Measurements from ENCODE around the gene SGO1. TPM values are rescaled to one million over a fixed set of nuclear protein-coding genes. Genes with fewer than 3 reads are reported as not detected.

SGO1 gene
- polyA plus RNA-seq, 1 donor (not counting 4 experiments of a cell fraction or from before 2014, with no cell fraction given), result 3.4 TPM

GRCh38 chr3:20130106-20130505 lies 55.9 kb downstream of the SGO1 start:
- H3K27ac ChIP-seq (ENCODE audit: control insufficient read depth, insufficient read depth, low read length), result no peak overlapping the region
- no peaks in the 10 kb centered on the region for H3K9me3 ChIP-seq (ENCODE audit: control insufficient read depth, low read depth, low read length)
- no peaks in the 10 kb centered on the region for H4K20me1 ChIP-seq (ENCODE audit: control insufficient read depth, extremely low read depth, insufficient read depth, low read length)
- no peaks in the 10 kb centered on the region for H3K9me1 ChIP-seq (ENCODE audit: control insufficient read depth, extremely low read depth, insufficient read depth, low read length)
- H3K4me2 ChIP-seq (ENCODE audit: control insufficient read depth, extremely low read depth, insufficient read depth, low read depth, low read length), result no peak overlapping the region
- DNase-seq (ENCODE audit: low read depth, low spot score), result no peak
- TF ChIP-seq EZH2 (IDR thresholded peaks at IDR 0.05; ENCODE audit: low read length) (no peak), CTCF (optimal IDR thresholded peaks at IDR 0.05 in 1 of 3, IDR thresholded peaks at IDR 0.05 in 1 of 3, conservative IDR thresholded peaks at IDR 0.05 in 1 of 3; ENCODE audit: extremely low read depth in 1 of 3, insufficient read depth in 2 of 3, low read length in 3 of 3) (no peak)
- no peak overlapping the region for H3K4me3 ChIP-seq (ENCODE audit: control insufficient read depth in 2 of 3, extremely low read depth in 1 of 3, insufficient read depth in 2 of 3, low read depth in 1 of 3, low read length in 3 of 3)
- dilution Hi-C loops (cut with MboI; ENCODE audit: extremely low pct_ligation_motif_present, low sequenced_read_pairs), result no loop called here
- no peaks in the 10 kb centered on the region for H3K79me2 ChIP-seq (ENCODE audit: control insufficient read depth, insufficient read depth, low read length)
- H3K27me3 ChIP-seq (ENCODE audit: control insufficient read depth, extremely low read depth, insufficient read depth, low read length), result no peaks in the 10 kb centered on the region
- H3K36me3 ChIP-seq (ENCODE audit: control insufficient read depth in 2 of 2, extremely low read depth in 1 of 2, insufficient read depth in 2 of 2, low read length in 2 of 2), result no peaks in the 10 kb centered on the region
- FAIRE-seq, result no peak
- H3K9ac ChIP-seq (ENCODE audit: control insufficient read depth, extremely low read depth, insufficient read depth, low read length), result no peak overlapping the region
- no peak overlapping the region for H2AFZ ChIP-seq (ENCODE audit: control insufficient read depth, low read length)
- H3K4me1 ChIP-seq (ENCODE audit: control insufficient read depth, extremely low read depth, insufficient read depth, low read length), result no peaks in the 10 kb centered on the region

GRCh38 chr3:20128358-20128757 lies 57.6 kb downstream of the SGO1 start:
- Histone ChIP-seq H3K4me1 (ENCODE audit: control insufficient read depth, extremely low read depth, insufficient read depth, low read length) (no peaks in the 10 kb centered on the region), H3K9me3 (ENCODE audit: control insufficient read depth, low read depth, low read length) (no peaks in the 10 kb centered on the region), H3K4me3 (ENCODE audit: control insufficient read depth in 2 of 3, extremely low read depth in 1 of 3, insufficient read depth in 2 of 3, low read depth in 1 of 3, low read length in 3 of 3) (no peak overlapping the region), H3K27ac (ENCODE audit: control insufficient read depth, insufficient read depth, low read length) (no peak overlapping the region), H3K4me2 (ENCODE audit: control insufficient read depth, extremely low read depth, insufficient read depth, low read depth, low read length) (no peak overlapping the region), H3K9me1 (ENCODE audit: control insufficient read depth, extremely low read depth, insufficient read depth, low read length) (no peaks in the 10 kb centered on the region), H3K27me3 (ENCODE audit: control insufficient read depth, extremely low read depth, insufficient read depth, low read length) (no peaks in the 10 kb centered on the region), H3K36me3 (ENCODE audit: control insufficient read depth in 2 of 2, extremely low read depth in 1 of 2, insufficient read depth in 2 of 2, low read length in 2 of 2) (no peaks in the 10 kb centered on the region), H3K79me2 (ENCODE audit: control insufficient read depth, insufficient read depth, low read length) (no peaks in the 10 kb centered on the region), H3K9ac (ENCODE audit: control insufficient read depth, extremely low read depth, insufficient read depth, low read length) (no peak overlapping the region), H4K20me1 (ENCODE audit: control insufficient read depth, extremely low read depth, insufficient read depth, low read length) (no peaks in the 10 kb centered on the region), H2AFZ (ENCODE audit: control insufficient read depth, low read length) (no peak overlapping the region)
- dilution Hi-C loops (cut with MboI; ENCODE audit: extremely low pct_ligation_motif_present, low sequenced_read_pairs), result no loop called here
- DNase-seq (ENCODE audit: low read depth, low spot score) (no peak), FAIRE-seq (no peak)
- no peak for TF ChIP-seq EZH2 (IDR thresholded peaks at IDR 0.05; ENCODE audit: low read length)
- no peak for TF ChIP-seq CTCF (optimal IDR thresholded peaks at IDR 0.05 in 1 of 3, IDR thresholded peaks at IDR 0.05 in 1 of 3, conservative IDR thresholded peaks at IDR 0.05 in 1 of 3; ENCODE audit: extremely low read depth in 1 of 3, insufficient read depth in 2 of 3, low read length in 3 of 3)

Data from keratinocyte (primary cell).